Heart right ventricle (tissue), 16 donors: ENCODE measurements around the gene SMOC1. TPM values are rescaled to one million over a fixed set of nuclear protein-coding genes. Genes with fewer than 3 reads are reported as not detected.

ENCODE experiments used
- ATAC-seq, 8 donors: fragments of 200-7000 bp; cut with Tn5 transposase; one replicate each; pipeline ENCODE4 v1.9.1; 2020; ENCODE audit warnings: mild to moderate bottlenecking in 8 of 8, moderate library complexity in 8 of 8, moderate number of reproducible peaks in 1 of 8
- DNase-seq, 2 donors: peaks; one replicate each; pipeline ENCODE4 v3.0.0-alpha.2; 2020
- H3K27ac ChIP-seq, 10 donors: fragments of 200-600 bp; sonication (generic) in 2 of 10; one replicate each; pipeline versions ENCODE4 v1.5.0 to v1.8.0; 2020 to 2022; ENCODE audit warnings: mild to moderate bottlenecking in 3 of 10
- H3K27me3 ChIP-seq, 7 donors: fragments of 200-600 bp; one replicate each; pipeline ENCODE4 v1.8.0; 2021 to 2022; ENCODE audit warnings: mild to moderate bottlenecking in 2 of 7
- H3K36me3 ChIP-seq, 9 donors: fragments of 200-600 bp; sonication (generic) in 1 of 9; one replicate each; pipeline versions ENCODE4 v1.5.0 to v1.8.0; 2020 to 2022; ENCODE audit warnings: mild to moderate bottlenecking in 2 of 9
- H3K4me1 ChIP-seq, 9 donors: fragments of 200-600 bp; sonication (generic) in 1 of 9; one replicate each; pipeline versions ENCODE4 v1.5.0 to v1.8.0; 2020 to 2022; ENCODE audit warnings: mild to moderate bottlenecking in 4 of 9
- H3K4me3 ChIP-seq, 10 donors: fragments of 200-600 bp; sonication (generic) in 2 of 10; one replicate each; pipeline versions ENCODE4 v1.5.0 to v1.8.0; 2020 to 2022; ENCODE audit warnings: mild to moderate bottlenecking in 7 of 10, moderate library complexity in 2 of 10
- H3K9me3 ChIP-seq, 11 donors: fragments of 200-600 bp in 10 of 11; sonication (generic) in 2 of 11; one replicate each; pipeline versions ENCODE4 v1.5.0 to v1.8.0; 2013 to 2022; ENCODE audit warnings: mild to moderate bottlenecking in 2 of 11, control low read depth in 1 of 11, moderate library complexity in 1 of 11
- CTCF ChIP-seq, 9 donors: fragments of 200-600 bp; sonication (generic) in 2 of 9; IDR thresholded peaks; one replicate each; pipeline versions ENCODE4 v1.5.0 to v1.8.0; 2021 to 2022; ENCODE audit warnings: antibody characterized with exemption in 9 of 9, mild to moderate bottlenecking in 5 of 9, moderate library complexity in 1 of 9
- WGBS, 2 donors: extraction: QIAGEN DNeasy Blood & Tissue Kit; methylation state at CpG; one replicate each; pipeline ENCODE4 v1.1.7; 2013; ENCODE audit warnings: inconsistent platforms in 1 of 2; 5-methylcytosine and 5-hydroxymethylcytosine counted together
- intact Hi-C, 10 donors: fragments of 100-400 bp; cut with DNase I; formaldehyde crosslinking; loops; one replicate each; pipeline versions ENCODE4 v1.11.1 to v1.14.2; 2022
- polyA plus RNA-seq, 2 donors: library from polyadenylated mRNA; stranded (reverse); fragments of 200-250 nt; gene quantifications; one replicate each; pipeline ENCODE4 v1.2.3, GENCODE V29; 2013
- total RNA-seq, 10 donors: library from RNA; stranded (reverse); fragmentation: NEBNext Ultra II Directional in 3 of 10; extraction: Animal tissue kit (Norgen Biotek cat#: 25700) in 3 of 10; gene quantifications; one replicate each; pipeline versions ENCODE4 v1.2.1 to v1.2.4, GENCODE V29; 2021 to 2023
- donor health status: Arrhythmogenic right ventricular cardiomyopathy.
- donor health status: ischemic (EF 13 %, LVEDD 7.1; RV severe dilation, severe dysfunction).
- donor health status: healthy with polysubstance abuse.
- donor health status: DM: no; HTN: yes; CAD: no.
- donor health status: DM: no; HTN: no; CAD: no.
- donor health status: ischemic (EF 25% LVEDD 6.9; RV normal size, moderate dysfunction).
- donor health status: ischemic (EF 25% LVEDD 5.7; RV mildly dilated, moderate dysfunction).
- donor health status: healthy.
- donor health status: DM: yes; HTN: yes; CAD: no.
- donor health status: Ischemic cardiomyopathy.
- donor health status: ischemic (EF 35%, LVEDD 5.7; RV mildly dilated, moderate dysfunction).
- donor health status: nonischemic (EF 11% LVEDD 7.7; RV severe dilation, severe dysfunction).
- donor health status: DM: yes; HTN: yes; CAD: no.
- donor health status: PGD.
- donor health status: ischemic (EF 29% LVEDD 5.4; RV normal size, mild dysfunction).
- donor health status: nonischemic (EF 23%, LVEDD 6.1; RV moderate dilation, normal function).

Gene SMOC1
- total and polyA plus RNA-seq, 12 donors: 0.15 to 6.8 (median 1.3) TPM

GRCh38 chr14:69917287-69917686, 38.1 kb downstream of the SMOC1 start:
- 72 to 76% methylated on average over 9 of the region's 9 CpGs for WGBS, 2 donors
- DNase-seq (no peak), ATAC-seq (no peak)
- H3K27me3 ChIP-seq: peaks cover 0 to 36% (median 22%) of the 10 kb centered on the region in 7 donors
- intact Hi-C loops: no loop called here
- no peak for TF ChIP-seq CTCF (IDR thresholded peaks at IDR 0.05)
- H3K4me3 ChIP-seq: no peak overlapping the region
- H3K27ac ChIP-seq: no peak overlapping the region
- no peaks in the 10 kb centered on the region for H3K36me3 ChIP-seq
- no peaks in the 10 kb centered on the region for H3K9me3 ChIP-seq
- no peaks in the 10 kb centered on the region for H3K4me1 ChIP-seq

DNA sequence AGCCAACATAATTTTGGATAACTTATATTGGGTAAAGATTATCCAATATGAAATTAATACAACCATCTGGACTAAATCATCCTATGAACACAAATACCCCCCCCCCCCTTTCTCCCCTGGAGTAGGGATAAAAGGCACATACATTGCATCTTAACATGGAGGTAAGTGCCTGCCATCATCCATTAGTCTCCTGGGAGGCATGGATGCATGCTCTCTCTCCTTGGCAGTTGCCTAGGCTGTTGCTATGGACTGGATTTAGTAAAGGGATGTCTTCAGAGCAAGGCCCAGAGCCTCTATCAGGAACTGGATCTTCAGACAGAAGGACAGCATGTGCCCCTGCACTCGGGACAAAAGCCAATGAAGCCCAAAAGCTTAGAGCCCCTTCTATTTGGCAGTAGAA, 40.6 kb downstream of the SMOC1 start:
- DNase-seq (no peak), ATAC-seq (no peak)
- Histone ChIP-seq H3K27me3 (peaks cover 0 to 50% (median 29%) of the 10 kb centered on the region in 7 donors), H3K36me3 (no peaks in the 10 kb centered on the region), H3K27ac (no peak overlapping the region), H3K4me3 (no peak overlapping the region), H3K4me1 (no peaks in the 10 kb centered on the region), H3K9me3 (no peaks in the 10 kb centered on the region)
- 60 to 67% methylated on average over 1 of the region's 1 CpG for WGBS, 2 donors
- TF ChIP-seq CTCF (IDR thresholded peaks at IDR 0.05): no peak
- intact Hi-C loops: no loop called here

- TF ChIP-seq CTCF (IDR thresholded peaks at IDR 0.05): no peak
- 92 to 94% methylated on average over 9 of the region's 9 CpGs for WGBS, 2 donors
- Histone ChIP-seq H3K36me3 (no peaks in the 10 kb centered on the region), H3K4me3 (no peak overlapping the region), H3K9me3 (no peaks in the 10 kb centered on the region), H3K27ac (no peak overlapping the region), H3K4me1 (no peaks in the 10 kb centered on the region), H3K27me3 (peaks cover 0 to 53% (median 20%) of the 10 kb centered on the region in 7 donors)
- DNase-seq (no peak), ATAC-seq (no peak)
- intact Hi-C loops: no loop called here
Measured at GRCh38 chr14:69921052-69921451, 41.8 kb downstream of the SMOC1 start.

DNA sequence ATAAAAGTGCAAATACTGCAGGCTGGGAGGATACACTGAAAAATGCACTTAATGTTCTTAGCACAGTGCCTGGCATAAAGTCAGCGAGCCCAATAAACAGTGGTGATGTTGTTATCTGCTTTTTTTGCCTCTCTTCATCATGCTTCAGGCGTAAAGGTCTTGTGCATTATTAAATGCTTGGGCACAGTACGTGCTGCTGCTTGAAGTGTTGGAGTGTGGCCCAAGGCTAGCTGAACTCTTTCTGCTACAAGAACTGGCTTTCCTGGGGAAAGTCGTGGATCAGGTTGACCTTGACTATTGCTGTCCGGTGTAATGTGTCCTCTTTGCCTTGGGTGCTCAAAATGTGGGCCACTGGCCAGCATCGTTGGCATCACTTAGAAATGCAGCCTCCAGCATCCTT, 43.0 kb downstream of the SMOC1 start:
- Histone ChIP-seq H3K9me3 (no peaks in the 10 kb centered on the region), H3K27me3 (peaks cover 0 to 48% (median 16%) of the 10 kb centered on the region in 7 donors), H3K4me1 (no peaks in the 10 kb centered on the region), H3K27ac (no peak overlapping the region), H3K36me3 (no peaks in the 10 kb centered on the region), H3K4me3 (no peak overlapping the region)
- ATAC-seq: no peak
- no peak for DNase-seq
- intact Hi-C loops: no loop called here
- no peak for TF ChIP-seq CTCF (IDR thresholded peaks at IDR 0.05)
- WGBS, 2 donors: 68 to 78% methylated on average over 6 of the region's 6 CpGs
